Tibial nerve (tissue), 4 donors: ENCODE measurements around the gene BRINP2.

Source experiments
- EP300 ChIP-seq, 2 donors: sonication (generic); formaldehyde crosslinking; IDR thresholded peaks; one replicate each; pipeline ENCODE4 v1.6.1; 2017; ENCODE audit warnings: antibody characterized with exemption in 2 of 2, mild to moderate bottlenecking in 1 of 2
- POLR2A ChIP-seq, 2 donors: fragments of 450-650 bp; IDR thresholded peaks; one replicate each; pipeline ENCODE4 v1.6.1; 2017; ENCODE audit warnings: antibody characterized with exemption in 2 of 2, mild to moderate bottlenecking in 2 of 2, moderate library complexity in 2 of 2
- TF ChIP-seq, protein P1 (sequence below), 5 experiments: fragments of 200-600 bp in 3 of 5; fragments of 450-650 bp in 2 of 5; sonication (generic) in 3 of 5; IDR thresholded peaks; one replicate each; pipeline ENCODE4 v1.5.1; 2016 to 2019; ENCODE audit warnings: antibody characterized with exemption in 5 of 5, mild to moderate bottlenecking in 3 of 5, moderate library complexity in 2 of 5

DNA sequence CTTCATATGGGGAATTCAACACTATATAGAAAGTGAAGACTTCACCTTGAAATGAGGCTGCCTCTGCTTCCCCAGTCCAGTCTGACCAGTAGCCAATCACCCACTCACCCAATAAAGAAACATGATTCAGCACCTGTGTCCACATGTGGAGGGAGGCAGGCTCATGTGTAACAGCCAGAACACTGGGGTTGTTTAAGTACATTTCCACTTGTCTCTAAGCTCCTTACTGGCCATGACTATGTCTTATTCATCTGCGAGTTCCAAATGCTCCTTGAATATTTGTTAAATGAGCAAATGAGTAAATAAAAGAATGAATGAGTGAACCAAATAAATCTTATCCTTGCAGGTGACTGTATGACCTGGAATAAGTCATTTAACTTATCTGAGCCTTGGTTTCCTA lies 100.1 kb downstream of the BRINP2 start:
- TF ChIP-seq, protein P1, sequence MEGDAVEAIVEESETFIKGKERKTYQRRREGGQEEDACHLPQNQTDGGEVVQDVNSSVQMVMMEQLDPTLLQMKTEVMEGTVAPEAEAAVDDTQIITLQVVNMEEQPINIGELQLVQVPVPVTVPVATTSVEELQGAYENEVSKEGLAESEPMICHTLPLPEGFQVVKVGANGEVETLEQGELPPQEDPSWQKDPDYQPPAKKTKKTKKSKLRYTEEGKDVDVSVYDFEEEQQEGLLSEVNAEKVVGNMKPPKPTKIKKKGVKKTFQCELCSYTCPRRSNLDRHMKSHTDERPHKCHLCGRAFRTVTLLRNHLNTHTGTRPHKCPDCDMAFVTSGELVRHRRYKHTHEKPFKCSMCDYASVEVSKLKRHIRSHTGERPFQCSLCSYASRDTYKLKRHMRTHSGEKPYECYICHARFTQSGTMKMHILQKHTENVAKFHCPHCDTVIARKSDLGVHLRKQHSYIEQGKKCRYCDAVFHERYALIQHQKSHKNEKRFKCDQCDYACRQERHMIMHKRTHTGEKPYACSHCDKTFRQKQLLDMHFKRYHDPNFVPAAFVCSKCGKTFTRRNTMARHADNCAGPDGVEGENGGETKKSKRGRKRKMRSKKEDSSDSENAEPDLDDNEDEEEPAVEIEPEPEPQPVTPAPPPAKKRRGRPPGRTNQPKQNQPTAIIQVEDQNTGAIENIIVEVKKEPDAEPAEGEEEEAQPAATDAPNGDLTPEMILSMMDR (IDR thresholded peaks at IDR 0.05): no peak
- TF ChIP-seq POLR2A (IDR thresholded peaks at IDR 0.05): no peak
- TF ChIP-seq EP300 (IDR thresholded peaks at IDR 0.05): no peak
